ENCODE measurements around the gene HINT3.

- TF ChIP-seq EZH2 (IDR thresholded peaks at IDR 0.05) (no peak), CTCF (IDR thresholded peaks at IDR 0.05 in 2 of 3, conservative IDR thresholded peaks at IDR 0.05 in 1 of 3; ENCODE audit: borderline replicate concordance in 1 of 3, insufficient read depth in 1 of 3, low read depth in 2 of 3, low read length in 2 of 3) (no peak), FOSL1 (IDR thresholded peaks at IDR 0.05; ENCODE audit: low read depth) (no peak), ZNF274 (IDR thresholded peaks at IDR 0.05; ENCODE audit: low read depth, low read length) (no peak), TCF7L2 (IDR thresholded peaks at IDR 0.05; ENCODE audit: borderline replicate concordance, extremely low read depth, insufficient read depth, insufficient read length) (no peak), RAD21 (IDR thresholded peaks at IDR 0.05; ENCODE audit: low read depth) (no peak), POLR2AphosphoS5 (IDR thresholded peaks at IDR 0.05; ENCODE audit: low read depth, low read length) (no peak), ATF3 (IDR thresholded peaks at IDR 0.05) (no peak), YY1 (IDR thresholded peaks at IDR 0.05; ENCODE audit: extremely low read depth, insufficient replicate concordance, low read depth, low read length) (no peak), POLR2A (IDR thresholded peaks at IDR 0.05; ENCODE audit: borderline replicate concordance, extremely low read depth, insufficient read depth, insufficient read length) (no peak), REST (IDR thresholded peaks at IDR 0.05; ENCODE audit: low read depth) (no peak)
These were observed 1.3 kb downstream of the HINT3 start for GRCh38 chr6:125957845-125958244.
